HAP-1 (cell line): ENCODE results near the gene SLC26A1.
"Not testable (repeated sequence)": the region's sequence is repeated elsewhere in the genome, so short reads cannot be mapped to it uniquely, and the experiment has no call there.

Source experiments
- DNase-seq, 2 experiments: peaks; one replicate each; pipeline ENCODE4 v3.0.0-alpha.2; 2016 to 2020; ENCODE audit warnings: low spot score in 2 of 2
- H3K27me3 ChIP-seq: fragments of 250-450 bp; sonication (Bioruptor Pico); 2 replicates; pipeline ENCODE4 v1.5.1; 2020; ENCODE audit warnings: low read depth, mild to moderate bottlenecking, moderate library complexity
- H3K36me3 ChIP-seq: fragments of 250-450 bp; sonication (Bioruptor Pico); replicated peaks from 2 replicates; pipeline ENCODE4 v1.5.1; 2020; ENCODE audit warnings: mild to moderate bottlenecking
- H3K4me1 ChIP-seq: fragments of 250-450 bp; sonication (Bioruptor Pico); 2 replicates; pipeline ENCODE4 v1.5.1; 2020; ENCODE audit warnings: mild to moderate bottlenecking
- H3K4me3 ChIP-seq: fragments of 250-450 bp; sonication (Bioruptor Pico); 2 replicates; pipeline ENCODE4 v1.5.1; 2020; ENCODE audit warnings: mild to moderate bottlenecking, moderate library complexity
- H3K9me3 ChIP-seq: fragments of 250-450 bp; sonication (Bioruptor Pico); 2 replicates; pipeline ENCODE4 v1.5.1; 2020; ENCODE audit warnings: mild to moderate bottlenecking, moderate library complexity
- in situ Hi-C: fragments of 300-500 bp; cut with MboI; formaldehyde crosslinking; loops from 3 replicates; pipeline ENCODE4 v1.14.3; 2020; ENCODE audit warnings: low sequenced_read_pairs, inconsistent platforms, mixed read lengths

SLC26A1 gene

GRCh38 chr4:1002631-1003251 lies 9.5 kb upstream of the SLC26A1 start:
- 0 out of 2 replicates have a peak, but pooled peaks cover 4% of the 10 kb centered on the region for H3K9me3 ChIP-seq
- H3K27me3 ChIP-seq: peaks cover 27% of the 10 kb centered on the region
- H3K4me1 ChIP-seq: no peaks in the 10 kb centered on the region
- H3K4me3 ChIP-seq: no peak overlapping the region
- H3K36me3 ChIP-seq: no peaks in the 10 kb centered on the region
- no peak for DNase-seq
- in situ Hi-C loops: no loop called here

- H3K9me3 ChIP-seq: 0 out of 2 replicates have a peak, but pooled peaks cover 4% of the 10 kb centered on the region
- no peaks in the 10 kb centered on the region for H3K36me3 ChIP-seq
- DNase-seq: no peak
- in situ Hi-C loops: no loop called here
- H3K4me1 ChIP-seq: no peaks in the 10 kb centered on the region
- no peak overlapping the region for H3K4me3 ChIP-seq
- H3K27me3 ChIP-seq: peaks cover 31% of the 10 kb centered on the region
Observed at GRCh38 chr4:1002131-1002630, 9.0 kb upstream of the SLC26A1 start.

GRCh38 chr4:1001561-1002130 lies 8.4 kb upstream of the SLC26A1 start:
- H3K4me3 ChIP-seq: no peak overlapping the region
- in situ Hi-C loops: no loop called here
- H3K36me3 ChIP-seq: no peaks in the 10 kb centered on the region
- DNase-seq: no peak
- H3K9me3 ChIP-seq: no peaks in the 10 kb centered on the region
- H3K4me1 ChIP-seq: no peaks in the 10 kb centered on the region
- H3K27me3 ChIP-seq: peaks cover 32% of the 10 kb centered on the region

GRCh38 chr4:1000686-1001260 lies 7.6 kb upstream of the SLC26A1 start:
- Histone ChIP-seq H3K36me3 (no peaks in the 10 kb centered on the region), H3K4me1 (no peaks in the 10 kb centered on the region), H3K9me3 (no peaks in the 10 kb centered on the region), H3K27me3 (peaks cover 35% of the 10 kb centered on the region), H3K4me3 (no peak overlapping the region)
- in situ Hi-C loops: no loop called here
- no peak for DNase-seq

GRCh38 chr4:999882-1000425 lies 6.8 kb upstream of the SLC26A1 start:
- H3K4me1 ChIP-seq: no peaks in the 10 kb centered on the region
- H3K36me3 ChIP-seq: no peaks in the 10 kb centered on the region
- peaks cover 40% of the 10 kb centered on the region for H3K27me3 ChIP-seq
- in situ Hi-C loops: no loop called here
- H3K9me3 ChIP-seq: no peaks in the 10 kb centered on the region
- no peak for DNase-seq
- H3K4me3 ChIP-seq: no peak overlapping the region

- H3K36me3 ChIP-seq, H3K4me3 ChIP-seq, H3K9me3 ChIP-seq, DNase-seq, H3K4me1 ChIP-seq, in situ Hi-C loops: not testable (repeated sequence)
- H3K27me3 ChIP-seq: peaks cover 40% of the 10 kb centered on the region
Observed at GRCh38 chr4:999240-999863, 6.1 kb upstream of the SLC26A1 start.

GRCh38 chr4:998096-998691 lies 5.0 kb upstream of the SLC26A1 start:
- in situ Hi-C loops: no loop called here
- Histone ChIP-seq H3K4me1 (no peaks in the 10 kb centered on the region), H3K27me3 (peaks cover 40% of the 10 kb centered on the region), H3K4me3 (no peak overlapping the region), H3K9me3 (no peaks in the 10 kb centered on the region), H3K36me3 (no peaks in the 10 kb centered on the region)
- no peak for DNase-seq

- no peaks in the 10 kb centered on the region for H3K36me3 ChIP-seq
- no peaks in the 10 kb centered on the region for H3K9me3 ChIP-seq
- H3K4me3 ChIP-seq: no peak overlapping the region
- in situ Hi-C loops: no loop called here
- no peak for DNase-seq
- H3K27me3 ChIP-seq: peaks cover 39% of the 10 kb centered on the region
- no peaks in the 10 kb centered on the region for H3K4me1 ChIP-seq
Observed at GRCh38 chr4:997375-998071, 4.3 kb upstream of the SLC26A1 start.

GRCh38 chr4:996997-997374 lies 3.8 kb upstream of the SLC26A1 start:
- Histone ChIP-seq H3K9me3 (no peaks in the 10 kb centered on the region), H3K36me3 (no peaks in the 10 kb centered on the region), H3K4me1 (no peaks in the 10 kb centered on the region), H3K27me3 (peaks cover 34% of the 10 kb centered on the region), H3K4me3 (no peak overlapping the region)
- no peak for DNase-seq
- in situ Hi-C loops: no loop called here

- DNase-seq: no peak
- Histone ChIP-seq H3K4me1 (no peaks in the 10 kb centered on the region), H3K27me3 (peaks cover 32% of the 10 kb centered on the region), H3K36me3 (no peaks in the 10 kb centered on the region), H3K9me3 (no peaks in the 10 kb centered on the region), H3K4me3 (no peak overlapping the region)
- in situ Hi-C loops: no loop called here
Observed at GRCh38 chr4:996030-996996, 3.1 kb upstream of the SLC26A1 start.

GRCh38 chr4:995311-996026 lies 2.3 kb upstream of the SLC26A1 start:
- H3K4me1 ChIP-seq: no peaks in the 10 kb centered on the region
- no peak overlapping the region for H3K4me3 ChIP-seq
- no peaks in the 10 kb centered on the region for H3K36me3 ChIP-seq
- no peak for DNase-seq
- H3K9me3 ChIP-seq: no peaks in the 10 kb centered on the region
- in situ Hi-C loops: no loop called here
- H3K27me3 ChIP-seq: peaks cover 32% of the 10 kb centered on the region
